DMS153 treated with DMSO at 0.1 percent for 48 hours (cell line): ENCODE data around the gene ARIH1.

Source experiments
- DNase-seq: peaks from one replicate; lab custom pipeline; 2025; ENCODE audit not compliant: unreplicated experiment; lab: John Stamatoyannopoulos, UW

Gene ARIH1

DNA sequence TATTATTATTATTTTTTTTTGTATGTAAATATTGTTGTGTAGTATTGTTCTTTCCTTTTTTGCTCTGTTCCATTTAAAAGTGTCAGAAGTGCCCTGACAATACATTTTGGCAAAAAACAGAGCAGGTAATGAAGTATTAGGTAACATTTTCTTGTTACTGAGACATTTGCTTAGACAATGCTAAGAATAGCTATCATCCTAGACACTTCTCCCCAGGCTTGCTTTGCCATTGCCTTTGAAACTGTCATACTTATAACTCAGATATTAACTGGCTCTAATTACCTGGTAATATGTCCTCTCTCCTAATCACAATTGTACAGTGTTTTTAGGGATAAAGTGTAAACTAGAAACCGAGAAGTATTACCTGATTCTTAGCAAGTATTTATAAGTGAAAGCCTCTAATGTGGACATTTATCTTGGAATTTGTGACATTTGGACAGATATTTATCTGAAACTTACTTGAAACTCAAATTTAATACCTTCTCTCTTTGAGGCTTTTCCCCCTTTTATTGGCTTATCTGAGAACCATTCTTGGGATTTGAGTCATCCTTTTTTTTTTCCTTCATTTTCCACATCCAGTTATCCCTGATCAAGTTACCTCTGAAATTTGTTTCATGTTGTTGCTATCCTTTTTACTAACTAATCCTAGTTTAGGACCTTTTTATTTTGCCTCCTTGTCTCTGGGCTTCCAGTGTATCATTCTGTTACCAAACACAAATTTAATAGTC, 13.1 kb downstream of the ARIH1 start:
- DNase-seq: no peak

DNA sequence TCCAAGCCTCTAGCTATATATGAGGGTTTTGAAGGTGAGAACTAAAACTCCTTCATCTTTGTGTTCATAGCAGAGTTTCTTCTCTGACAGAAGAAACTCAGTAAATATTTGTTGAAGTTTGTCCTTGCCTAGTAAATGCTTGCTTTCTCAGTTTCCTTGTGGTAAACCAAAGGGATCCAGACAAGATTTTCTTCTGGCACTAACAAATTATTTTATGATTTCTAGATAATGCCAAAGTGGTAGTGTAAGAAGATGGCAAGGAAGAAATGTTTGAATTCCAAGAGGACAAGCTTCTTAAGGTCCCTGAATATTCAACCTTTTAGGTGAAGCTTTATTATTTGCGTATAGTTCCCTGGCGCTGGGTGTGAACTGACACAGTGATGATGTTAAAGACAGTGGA, 14.4 kb downstream of the ARIH1 start:
- DNase-seq: no peak

GRCh38 chr15:72489943-72490554, 15.9 kb downstream of the ARIH1 start:
- no peak for DNase-seq

- DNase-seq: no peak
Measured at GRCh38 chr15:72491768-72492167, 17.6 kb downstream of the ARIH1 start.

DNA sequence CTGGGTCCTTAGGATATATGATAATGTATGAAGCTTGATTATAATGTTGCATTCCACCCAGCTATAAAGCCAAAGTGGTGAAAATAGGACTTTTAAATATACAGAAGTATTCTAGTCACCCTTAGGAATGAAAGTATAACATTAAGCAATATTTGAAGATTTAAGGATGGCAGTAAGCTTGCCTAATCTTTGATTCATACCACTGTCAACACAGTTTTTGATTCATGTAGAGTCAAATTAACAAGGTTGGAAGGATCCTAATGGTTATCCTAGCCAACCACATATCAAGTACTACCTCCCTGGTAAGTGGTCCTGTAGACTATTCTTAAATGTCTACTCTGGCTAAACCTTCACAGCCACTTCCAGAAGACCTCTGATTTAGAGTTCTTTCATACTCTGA, 18.6 kb downstream of the ARIH1 start:
- no peak for DNase-seq

- DNase-seq: no peak
Measured at GRCh38 chr15:72493220-72493619, 19.1 kb downstream of the ARIH1 start.

- no peak for DNase-seq
Measured at GRCh38 chr15:72495007-72495406, 20.9 kb downstream of the ARIH1 start.

GRCh38 chr15:72496783-72497182, 22.7 kb downstream of the ARIH1 start:
- no peak for DNase-seq

DNA sequence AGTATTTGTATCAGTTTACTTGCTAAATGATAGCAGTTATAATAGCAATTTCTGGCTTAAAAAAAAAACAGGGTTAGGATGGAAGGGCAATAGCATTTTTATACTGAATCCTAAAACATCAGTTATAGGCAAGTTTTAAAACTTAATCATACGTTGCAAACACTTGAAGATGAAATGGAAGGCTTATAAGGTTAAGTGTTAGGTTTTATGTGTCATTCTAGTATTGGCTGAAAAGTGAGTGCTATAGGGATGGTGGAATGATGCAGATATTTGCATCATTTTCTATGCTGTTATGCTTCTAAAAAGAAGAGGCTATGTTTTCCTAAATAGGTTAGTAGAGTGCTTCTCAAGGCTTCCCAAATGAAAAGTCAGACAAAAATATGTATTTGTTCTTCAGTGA, 23.3 kb downstream of the ARIH1 start:
- no peak for DNase-seq

DNA sequence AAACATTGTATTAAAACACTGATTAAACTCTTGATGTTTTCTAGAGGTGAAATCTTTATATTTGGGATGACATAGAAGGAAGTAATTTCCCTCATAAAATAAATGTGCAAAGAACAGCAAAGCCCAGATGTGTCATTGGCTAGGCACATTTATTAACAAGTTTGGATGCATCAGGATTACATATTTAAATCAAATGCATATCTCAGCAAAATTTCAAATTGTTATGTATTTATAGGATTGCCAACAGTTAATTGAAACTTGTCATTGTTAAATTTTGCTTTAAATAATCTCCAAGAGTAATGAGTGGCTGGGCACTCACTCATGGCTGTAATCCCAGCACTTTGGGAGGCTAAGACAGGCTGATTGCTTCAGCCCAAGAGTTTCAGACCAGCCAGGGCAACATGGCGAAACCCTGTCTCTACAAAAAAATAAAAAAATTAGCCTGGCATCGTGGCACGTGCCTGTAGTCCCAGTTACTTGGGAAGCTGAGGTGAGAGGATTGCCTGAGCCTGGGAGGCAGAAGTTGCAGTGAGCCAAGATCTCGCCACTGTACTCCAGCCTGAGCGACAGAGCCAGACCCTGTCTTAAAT, 28.2 kb downstream of the ARIH1 start:
- no peak for DNase-seq

- DNase-seq: no peak
Measured at GRCh38 chr15:72503147-72503546, 29.0 kb downstream of the ARIH1 start.

DNA sequence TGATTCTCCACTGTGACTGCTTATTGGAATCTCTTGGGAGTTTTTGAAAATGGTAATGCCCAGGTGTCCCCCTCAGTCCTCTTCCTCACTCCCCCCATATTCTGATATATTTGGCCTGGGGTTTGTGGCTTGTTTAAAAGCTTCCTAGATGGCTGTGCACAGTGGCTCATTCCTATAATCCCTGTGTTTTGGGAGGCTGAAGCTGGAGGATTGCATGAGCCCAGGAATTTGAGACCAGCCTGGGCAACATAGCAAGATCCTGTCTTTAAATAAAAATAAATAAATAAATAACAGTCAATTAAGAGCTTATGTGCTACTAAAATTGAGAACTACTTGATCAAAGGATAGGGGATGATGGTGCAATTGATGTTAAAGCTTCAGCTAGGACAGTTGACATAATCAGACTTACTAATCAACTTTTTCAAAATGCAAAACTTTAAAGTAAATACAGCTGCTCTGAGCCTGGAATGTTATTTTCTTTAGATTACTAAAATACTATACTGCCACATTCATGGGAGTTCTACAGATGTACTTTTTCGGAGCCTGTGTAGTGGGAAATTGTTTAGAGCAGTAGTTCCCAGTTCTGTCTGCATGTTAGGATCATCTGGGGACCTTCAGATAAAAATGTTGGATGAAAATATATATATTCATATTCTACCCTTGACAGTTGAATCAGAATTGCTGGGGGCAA, 33.4 kb downstream of the ARIH1 start:
- no peak for DNase-seq

DNA sequence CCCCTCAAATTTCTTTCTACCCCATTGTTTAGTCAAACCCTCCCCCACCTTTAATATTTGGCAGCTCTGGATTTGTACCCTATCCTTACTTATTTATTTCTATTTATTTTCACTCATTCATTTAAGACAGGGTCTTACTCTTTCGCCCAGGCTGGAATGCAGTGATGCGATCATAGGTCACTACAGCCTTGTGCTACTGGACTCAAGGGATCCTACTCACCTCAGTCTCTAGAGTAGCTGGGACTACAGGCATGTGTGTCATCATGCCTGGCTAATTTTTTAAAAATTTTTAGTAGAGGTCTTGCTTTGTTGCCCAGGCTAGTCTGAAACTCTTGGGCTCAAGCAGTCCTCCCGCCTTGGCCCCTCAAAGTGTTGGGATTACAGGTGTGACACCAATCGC, 35.4 kb downstream of the ARIH1 start:
- no peak for DNase-seq

GRCh38 chr15:72511536-72511935, 37.4 kb downstream of the ARIH1 start:
- no peak for DNase-seq

GRCh38 chr15:72515591-72516389, 41.7 kb downstream of the ARIH1 start:
- no peak for DNase-seq

- no peak for DNase-seq
Measured at GRCh38 chr15:72516777-72517176, 42.6 kb downstream of the ARIH1 start.

- DNase-seq: no peak
Measured at GRCh38 chr15:72521682-72522081, 47.6 kb downstream of the ARIH1 start.

DNA sequence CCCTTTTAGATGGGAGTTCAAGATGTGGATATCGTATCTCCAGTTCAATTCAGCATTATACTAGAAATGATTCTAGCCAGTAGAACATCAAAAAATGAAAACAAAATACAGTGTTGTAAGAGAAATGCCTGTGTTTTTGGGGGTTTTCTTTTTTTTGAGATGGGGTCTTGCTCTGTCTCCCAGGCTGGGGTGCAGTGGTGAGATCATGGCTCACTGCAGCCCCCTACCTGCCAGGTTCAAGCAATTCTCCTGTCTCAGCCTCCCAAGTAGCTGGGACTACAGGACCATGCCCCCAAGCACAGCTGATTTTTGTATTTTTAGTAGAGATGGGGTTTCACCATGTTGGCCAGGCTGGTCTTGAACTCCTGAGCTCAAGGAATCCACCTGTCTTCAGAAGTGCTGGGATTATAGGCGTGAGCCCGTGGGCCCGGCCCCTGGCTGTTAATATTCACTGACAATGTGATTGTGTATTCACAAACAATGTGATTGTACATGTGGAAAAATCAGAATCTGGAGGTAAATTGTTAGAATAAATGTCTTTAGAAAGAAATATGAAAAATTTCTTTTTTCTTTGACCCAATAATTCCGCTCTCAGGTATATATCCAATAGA, 59.0 kb downstream of the ARIH1 start:
- no peak for DNase-seq

DNA sequence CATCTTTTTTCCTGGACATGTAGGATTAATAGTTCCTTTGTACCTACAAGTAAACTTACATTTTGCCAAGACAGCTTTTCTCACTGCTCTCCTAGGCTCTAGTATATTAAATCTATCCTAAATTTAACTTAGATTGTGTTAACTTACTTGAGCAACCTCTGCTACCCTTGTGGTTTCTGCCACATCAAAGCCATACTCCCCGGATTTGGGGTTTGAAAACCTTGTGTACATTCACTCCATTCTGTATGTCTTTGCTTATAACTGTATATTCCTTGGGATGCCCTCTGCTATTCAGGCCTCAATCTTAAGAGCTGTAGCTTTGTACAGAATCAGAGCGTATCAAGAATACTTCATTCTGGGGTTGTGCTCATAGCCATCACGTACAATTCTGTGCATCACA, 60.4 kb downstream of the ARIH1 start:
- no peak for DNase-seq

DNA sequence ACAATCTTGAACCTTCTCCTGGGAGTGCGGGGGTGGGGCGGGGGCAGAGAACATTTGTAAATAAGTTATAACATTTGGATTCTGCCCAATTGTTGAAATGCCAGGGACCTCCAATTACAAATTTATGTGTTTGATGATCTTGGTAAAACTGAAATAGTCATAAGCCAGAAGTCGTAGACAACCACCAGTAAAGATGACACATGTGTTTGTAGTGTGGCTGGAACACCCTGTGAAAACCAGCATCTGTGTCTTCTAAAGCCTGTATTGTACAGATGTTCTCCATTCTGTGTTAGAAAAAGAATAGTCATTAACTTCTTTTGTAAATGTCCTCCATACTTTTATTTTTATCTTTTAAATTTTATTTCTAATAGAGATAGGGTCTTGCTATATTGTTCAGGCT, 61.8 kb downstream of the ARIH1 start:
- no peak for DNase-seq

GRCh38 chr15:72536506-72536905, 62.4 kb downstream of the ARIH1 start:
- no peak for DNase-seq
